ENCODE measurements around the gene RAB11FIP3. TPM values are rescaled to one million over a fixed set of nuclear protein-coding genes. Genes with fewer than 3 reads are reported as not detected.

Gene RAB11FIP3
- total and polyA plus RNA-seq, 2 donors, result 6.8 to 26.7 TPM

DNA sequence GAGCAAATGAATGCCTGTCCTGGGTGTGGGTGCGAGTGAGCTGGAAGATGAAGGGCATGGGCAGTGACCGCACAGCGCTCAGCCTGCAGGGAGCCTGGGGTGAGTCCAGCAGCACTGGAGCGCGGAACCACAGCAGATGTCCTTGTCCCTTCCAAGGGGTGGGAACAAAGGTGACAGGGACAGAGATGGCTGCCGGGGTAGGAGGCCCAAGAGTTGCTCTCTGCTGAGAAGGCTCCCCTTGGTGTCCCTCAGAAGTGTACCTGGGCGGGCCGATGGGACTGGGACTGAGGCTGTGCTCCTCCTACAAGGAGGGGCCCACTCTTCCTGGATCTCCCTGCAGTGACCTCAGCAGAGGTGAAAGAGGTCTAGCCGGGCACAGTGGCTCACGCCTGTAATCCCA is 36.1 kb upstream of the RAB11FIP3 start:
- Histone ChIP-seq H3K36me3 (ENCODE audit: control insufficient read depth in 2 of 2, insufficient read depth in 2 of 2, low read length in 1 of 2) (no peaks in the 10 kb centered on the region), H3K27me3 (ENCODE audit: control insufficient read depth in 2 of 2, insufficient read depth in 1 of 2, low read length in 1 of 2) (no peaks in the 10 kb centered on the region), H3K4me3 (ENCODE audit: low read length in 2 of 2) (no peak overlapping the region), H3K9me3 (ENCODE audit: control insufficient read depth in 2 of 2, insufficient read depth in 1 of 2, low read length in 1 of 2) (peaks cover 0 to 6% of the 10 kb centered on the region in 2 donors), H3K4me1 (ENCODE audit: control insufficient read depth in 2 of 2, insufficient read depth in 2 of 2, low read length in 2 of 2) (peaks cover 0 to under 1% of the 10 kb centered on the region in 2 donors), H3K27ac (ENCODE audit: low read depth in 1 of 2, low read length in 1 of 2) (no peak overlapping the region)
- 89% methylated on average over 10 of the region's 10 CpGs for WGBS
- no peak for DNase-seq (ENCODE audit: low read depth in 6 of 9, low spot score in 9 of 9)

DNA sequence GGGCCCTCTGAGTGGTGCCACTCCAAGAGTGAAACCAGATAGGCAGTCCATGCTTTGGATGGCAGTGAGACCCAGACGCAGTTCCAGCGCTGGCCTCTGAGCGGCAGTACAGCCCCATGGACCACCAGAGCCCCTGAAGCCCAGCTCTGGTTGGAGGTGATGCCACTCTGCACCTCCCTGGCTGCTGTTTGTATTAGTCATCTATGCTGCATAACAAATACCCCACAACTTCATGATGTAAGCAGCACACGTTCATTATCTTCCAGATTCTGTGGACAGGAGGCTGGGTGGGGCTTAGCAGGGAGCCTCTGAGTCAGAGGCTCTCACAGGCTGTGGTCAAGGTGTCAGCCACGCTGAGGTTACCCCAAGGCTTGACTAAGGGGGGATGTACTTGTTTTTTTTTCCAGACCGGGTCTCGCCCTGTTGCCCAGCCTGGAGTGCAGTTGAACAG is 33.5 kb upstream of the RAB11FIP3 start:
- peaks cover 0 to 12% of the 10 kb centered on the region in 2 donors for H3K27me3 ChIP-seq (ENCODE audit: control insufficient read depth in 2 of 2, insufficient read depth in 1 of 2, low read length in 1 of 2)
- H3K4me3 ChIP-seq (ENCODE audit: low read length in 2 of 2), result no peak overlapping the region
- H3K4me1 ChIP-seq (ENCODE audit: control insufficient read depth in 2 of 2, insufficient read depth in 2 of 2, low read length in 2 of 2), result peaks cover 0 to 7% of the 10 kb centered on the region in 2 donors
- H3K27ac ChIP-seq (ENCODE audit: low read depth in 1 of 2, low read length in 1 of 2), result no peak overlapping the region
- no peaks in the 10 kb centered on the region for H3K36me3 ChIP-seq (ENCODE audit: control insufficient read depth in 2 of 2, insufficient read depth in 2 of 2, low read length in 1 of 2)
- peaks cover 0 to 6% of the 10 kb centered on the region in 2 donors for H3K9me3 ChIP-seq (ENCODE audit: control insufficient read depth in 2 of 2, insufficient read depth in 1 of 2, low read length in 1 of 2)
- DNase-seq (ENCODE audit: low read depth in 6 of 9, low spot score in 9 of 9), result peak in 3 of 9 donors; percentile 38 to 69 (median 67)
- 77% methylated on average over 7 of the region's 7 CpGs for WGBS

DNA sequence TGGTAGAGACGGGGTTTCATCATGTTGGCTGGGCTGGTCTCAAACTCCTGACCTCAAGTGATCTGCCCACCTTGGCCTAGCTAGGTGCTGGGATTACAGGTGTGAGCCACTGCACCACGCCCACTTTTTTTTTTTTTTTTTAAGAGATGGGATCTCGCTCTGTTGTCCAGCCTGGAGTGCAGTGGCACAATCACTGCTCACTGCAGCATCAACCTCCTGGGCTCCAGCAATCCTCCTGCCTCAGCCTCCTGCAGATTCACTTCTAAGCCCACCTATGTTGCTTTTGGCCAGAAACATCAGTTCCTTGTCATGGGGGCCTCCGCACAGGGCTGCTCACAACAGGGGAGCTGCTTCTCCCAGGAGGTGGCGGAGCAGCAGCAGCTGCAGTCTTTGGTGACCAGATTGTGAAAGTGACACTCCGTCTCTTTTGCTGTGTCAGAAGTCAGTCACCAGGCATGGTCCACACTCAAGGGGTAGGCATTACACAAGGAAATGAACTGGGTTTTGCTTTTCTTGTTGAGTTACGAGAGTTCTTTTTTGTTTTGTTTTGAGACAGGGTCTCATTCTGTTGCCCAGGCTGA is 32.9 kb upstream of the RAB11FIP3 start:
- Histone ChIP-seq H3K27me3 (ENCODE audit: control insufficient read depth in 2 of 2, insufficient read depth in 1 of 2, low read length in 1 of 2) (peaks cover 0 to 12% of the 10 kb centered on the region in 2 donors), H3K4me3 (ENCODE audit: low read length in 2 of 2) (no peak overlapping the region), H3K36me3 (ENCODE audit: control insufficient read depth in 2 of 2, insufficient read depth in 2 of 2, low read length in 1 of 2) (no peaks in the 10 kb centered on the region), H3K9me3 (ENCODE audit: control insufficient read depth in 2 of 2, insufficient read depth in 1 of 2, low read length in 1 of 2) (peaks cover 0 to 6% of the 10 kb centered on the region in 2 donors), H3K27ac (ENCODE audit: low read depth in 1 of 2, low read length in 1 of 2) (no peak overlapping the region), H3K4me1 (ENCODE audit: control insufficient read depth in 2 of 2, insufficient read depth in 2 of 2, low read length in 2 of 2) (peaks cover 0 to 7% of the 10 kb centered on the region in 2 donors)
- DNase-seq (ENCODE audit: low read depth in 6 of 9, low spot score in 9 of 9), result no peak
- 85% methylated on average over 7 of the region's 7 CpGs for WGBS

DNA sequence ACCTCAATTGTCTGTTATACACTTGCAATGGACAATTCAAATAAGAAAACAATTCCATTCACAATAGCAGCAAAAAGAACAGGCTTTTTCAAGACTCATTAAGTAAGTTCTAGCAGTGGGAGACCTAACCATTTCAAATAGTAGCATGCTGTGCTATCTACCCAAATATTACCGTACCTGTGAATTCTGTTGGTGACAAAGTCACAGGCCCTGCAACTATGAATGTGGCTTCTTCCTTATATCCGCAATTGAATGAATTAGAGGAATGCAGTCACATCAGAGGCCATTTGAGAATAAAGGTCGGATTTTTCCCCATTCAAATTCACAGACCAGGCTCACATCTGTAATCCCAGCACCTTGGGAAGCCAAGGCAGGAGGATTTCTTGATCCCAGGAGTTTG is 29.2 kb upstream of the RAB11FIP3 start:
- 59% methylated on average over 3 of the region's 3 CpGs for WGBS
- Histone ChIP-seq H3K36me3 (ENCODE audit: control insufficient read depth in 2 of 2, insufficient read depth in 2 of 2, low read length in 1 of 2) (peaks cover 0 to 4% of the 10 kb centered on the region in 2 donors), H3K27ac (ENCODE audit: low read depth in 1 of 2, low read length in 1 of 2) (no peak overlapping the region), H3K27me3 (ENCODE audit: control insufficient read depth in 2 of 2, insufficient read depth in 1 of 2, low read length in 1 of 2) (peaks cover 0 to 15% of the 10 kb centered on the region in 2 donors), H3K9me3 (ENCODE audit: control insufficient read depth in 2 of 2, insufficient read depth in 1 of 2, low read length in 1 of 2) (peaks cover 0 to 6% of the 10 kb centered on the region in 2 donors), H3K4me1 (ENCODE audit: control insufficient read depth in 2 of 2, insufficient read depth in 2 of 2, low read length in 2 of 2) (peaks cover 4 to 23% of the 10 kb centered on the region in 2 donors), H3K4me3 (ENCODE audit: low read length in 2 of 2) (no peak overlapping the region)
- no peak for DNase-seq (ENCODE audit: low read depth in 6 of 9, low spot score in 9 of 9)

DNA sequence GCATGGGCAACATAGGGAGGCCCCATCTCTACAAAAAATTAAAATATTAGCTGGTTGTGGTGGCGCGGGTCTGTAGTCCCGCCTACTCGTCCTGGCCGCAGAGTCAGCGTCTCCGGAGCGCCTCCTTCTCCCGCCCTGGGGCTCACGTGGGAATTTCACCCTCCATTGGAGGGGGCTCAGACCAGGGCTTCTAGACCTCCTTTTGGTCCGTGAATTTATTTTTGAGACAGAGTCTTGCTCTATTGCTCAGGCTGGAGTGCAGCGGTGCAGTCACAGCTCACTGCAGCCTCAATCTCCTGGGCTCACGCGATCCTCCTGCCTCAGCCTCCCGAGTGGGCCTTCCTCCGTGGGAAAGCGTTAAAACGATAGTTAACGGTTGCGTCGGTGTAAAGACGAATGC is 28.8 kb upstream of the RAB11FIP3 start:
- H3K4me1 ChIP-seq (ENCODE audit: control insufficient read depth in 2 of 2, insufficient read depth in 2 of 2, low read length in 2 of 2), result peaks cover 4 to 23% of the 10 kb centered on the region in 2 donors
- peak in 1 of 9 donors; percentile 31 for DNase-seq (ENCODE audit: low read depth in 6 of 9, low spot score in 9 of 9)
- 2% methylated on average over 22 of the region's 22 CpGs for WGBS

DNA sequence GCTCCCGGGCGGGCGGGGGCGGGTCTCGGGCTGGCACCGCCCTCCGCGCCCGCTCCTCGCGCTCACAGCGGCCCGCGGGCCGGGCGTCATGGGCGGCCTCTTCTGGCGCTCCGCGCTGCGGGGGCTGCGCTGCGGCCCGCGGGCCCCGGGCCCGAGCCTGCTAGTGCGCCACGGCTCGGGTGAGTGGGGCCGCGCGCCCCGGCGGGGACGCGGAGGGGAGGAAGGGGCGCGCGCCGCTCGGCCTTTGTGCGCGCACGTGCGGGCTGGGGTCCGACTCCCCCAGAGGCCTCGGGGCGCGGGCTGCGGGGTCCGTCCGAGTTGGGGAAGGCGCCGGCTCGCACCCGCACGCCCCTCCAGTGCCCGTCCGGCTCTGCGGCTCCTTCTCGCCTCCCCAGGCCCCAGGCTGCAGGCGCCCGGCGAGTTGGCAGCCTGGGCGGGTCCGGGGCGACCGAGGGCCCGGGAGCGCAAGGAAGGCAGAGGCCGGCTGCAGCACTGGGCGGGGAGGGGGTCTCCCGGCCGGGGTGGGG is 28.3 kb upstream of the RAB11FIP3 start, which contains the start of gene NME4:
Gene NME4, plus strand, starts transcription at position 65 of the 527 bp plus-strand sequence. Its CDS starts 24 bp downstream, at position 89.
- H3K9me3 ChIP-seq (ENCODE audit: control insufficient read depth in 2 of 2, insufficient read depth in 1 of 2, low read length in 1 of 2), result no peaks in the 10 kb centered on the region
- H3K4me1 ChIP-seq (ENCODE audit: control insufficient read depth in 2 of 2, insufficient read depth in 2 of 2, low read length in 2 of 2), result peaks cover 4 to 24% of the 10 kb centered on the region in 2 donors
- H3K27ac ChIP-seq (ENCODE audit: low read depth in 1 of 2, low read length in 1 of 2), result peak within 1 kb of the TSS; percentile 26 to 52
- H3K27me3 ChIP-seq (ENCODE audit: control insufficient read depth in 2 of 2, insufficient read depth in 1 of 2, low read length in 1 of 2), result peaks cover 0 to 15% of the 10 kb centered on the region in 2 donors
- peak within 1 kb of the TSS; percentile 37 to 71 for H3K4me3 ChIP-seq (ENCODE audit: low read length in 2 of 2)
- WGBS, result under 1% methylated on average over 75 of the region's 75 CpGs
- peak in 1 of 9 donors; percentile 41 for DNase-seq (ENCODE audit: low read depth in 6 of 9, low spot score in 9 of 9)
- peaks cover 0 to 4% of the 10 kb centered on the region in 2 donors for H3K36me3 ChIP-seq (ENCODE audit: control insufficient read depth in 2 of 2, insufficient read depth in 2 of 2, low read length in 1 of 2)

More for the DNA sequence above, 28.8 kb upstream of the RAB11FIP3 start:
- Histone ChIP-seq H3K9me3 (ENCODE audit: control insufficient read depth in 2 of 2, insufficient read depth in 1 of 2, low read length in 1 of 2) (peaks cover 0 to 6% of the 10 kb centered on the region in 2 donors), H3K36me3 (ENCODE audit: control insufficient read depth in 2 of 2, insufficient read depth in 2 of 2, low read length in 1 of 2) (peaks cover 0 to 4% of the 10 kb centered on the region in 2 donors), H3K27me3 (ENCODE audit: control insufficient read depth in 2 of 2, insufficient read depth in 1 of 2, low read length in 1 of 2) (peaks cover 0 to 15% of the 10 kb centered on the region in 2 donors), H3K4me3 (ENCODE audit: low read length in 2 of 2) (peak overlapping the region; percentile 37 to 71), H3K27ac (ENCODE audit: low read depth in 1 of 2, low read length in 1 of 2) (no peak overlapping the region)

DNA sequence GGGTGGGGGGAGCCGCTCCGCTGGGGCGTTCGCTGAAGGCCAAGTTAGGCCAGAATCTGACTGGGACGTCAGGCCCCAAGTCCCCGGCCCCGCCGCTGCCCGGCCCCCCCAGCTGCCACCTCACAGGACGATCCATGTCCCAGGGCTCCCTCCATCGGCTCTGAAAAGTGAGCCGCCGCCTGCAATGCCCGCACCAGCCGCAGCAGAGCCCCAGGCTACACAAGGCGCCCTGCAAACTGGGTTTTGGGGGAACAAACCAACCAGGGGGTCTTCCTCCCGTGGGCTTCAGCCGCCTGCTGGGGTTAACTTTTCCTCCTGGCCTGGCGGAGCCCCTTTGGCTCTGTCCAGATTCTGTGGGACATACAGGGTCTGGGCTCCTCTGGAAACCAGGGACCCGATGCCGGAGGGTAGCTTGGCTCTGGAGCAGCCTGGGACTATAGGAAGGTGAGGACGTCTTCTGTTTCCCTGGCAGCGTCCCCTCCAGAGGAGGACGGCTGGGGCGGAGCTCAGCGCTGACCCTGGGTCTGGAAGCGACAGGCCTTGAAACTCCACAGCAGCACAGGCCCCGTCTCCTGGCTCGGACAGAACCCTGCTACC is 27.6 kb upstream of the RAB11FIP3 start:
- H3K9me3 ChIP-seq (ENCODE audit: control insufficient read depth in 2 of 2, insufficient read depth in 1 of 2, low read length in 1 of 2), result no peaks in the 10 kb centered on the region
- 71% methylated on average over 29 of the region's 29 CpGs for WGBS
- H3K36me3 ChIP-seq (ENCODE audit: control insufficient read depth in 2 of 2, insufficient read depth in 2 of 2, low read length in 1 of 2), result peaks cover 0 to 4% of the 10 kb centered on the region in 2 donors
- H3K4me3 ChIP-seq (ENCODE audit: low read length in 2 of 2), result no peak overlapping the region
- peaks cover 0 to 15% of the 10 kb centered on the region in 2 donors for H3K27me3 ChIP-seq (ENCODE audit: control insufficient read depth in 2 of 2, insufficient read depth in 1 of 2, low read length in 1 of 2)
- DNase-seq (ENCODE audit: low read depth in 6 of 9, low spot score in 9 of 9), result no peak
- H3K27ac ChIP-seq (ENCODE audit: low read depth in 1 of 2, low read length in 1 of 2), result peak overlapping the region; percentile 26 to 43
- peaks cover 4 to 27% of the 10 kb centered on the region in 2 donors for H3K4me1 ChIP-seq (ENCODE audit: control insufficient read depth in 2 of 2, insufficient read depth in 2 of 2, low read length in 2 of 2)

DNA sequence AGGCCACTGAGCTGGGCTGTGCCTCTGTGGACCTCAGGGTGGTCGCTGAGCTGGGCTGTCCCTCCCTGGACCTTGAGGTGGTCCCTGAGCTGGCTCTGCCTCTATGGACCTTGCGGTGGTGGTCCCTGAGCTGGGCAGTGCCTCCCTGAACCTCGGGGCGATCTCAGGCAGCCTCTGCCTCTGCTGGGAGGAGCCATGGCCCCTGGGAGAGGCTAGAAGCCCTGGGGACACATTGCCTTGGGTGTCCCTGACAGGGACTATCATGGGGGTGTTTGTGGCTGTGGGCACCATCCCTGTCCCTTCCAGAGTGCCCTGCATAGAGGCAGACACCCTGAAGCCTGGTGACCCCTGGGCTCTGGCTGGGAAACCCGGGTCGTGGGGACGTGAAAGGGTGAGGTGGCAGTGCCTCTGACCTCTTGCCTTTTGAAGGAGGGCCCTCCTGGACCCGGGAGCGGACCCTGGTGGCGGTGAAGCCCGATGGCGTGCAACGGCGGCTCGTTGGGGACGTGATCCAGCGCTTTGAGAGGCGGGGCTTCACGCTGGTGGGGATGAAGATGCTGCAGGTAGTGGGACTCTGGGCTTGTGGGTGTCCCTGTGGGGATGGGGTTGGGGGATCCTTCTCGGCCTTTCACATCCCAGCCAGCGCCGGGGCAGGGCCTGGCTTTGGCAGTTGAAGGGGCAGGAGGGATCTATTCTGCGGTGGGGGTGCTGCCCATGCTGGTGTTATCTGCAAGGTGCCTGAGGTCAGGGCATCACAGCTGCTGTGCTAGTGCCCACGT is 26.7 kb upstream of the RAB11FIP3 start:
- H3K4me3 ChIP-seq (ENCODE audit: low read length in 2 of 2), result no peak overlapping the region
- H3K4me1 ChIP-seq (ENCODE audit: control insufficient read depth in 2 of 2, insufficient read depth in 2 of 2, low read length in 2 of 2), result peaks cover 4 to 27% of the 10 kb centered on the region in 2 donors
- H3K36me3 ChIP-seq (ENCODE audit: control insufficient read depth in 2 of 2, insufficient read depth in 2 of 2, low read length in 1 of 2), result peaks cover 0 to 4% of the 10 kb centered on the region in 2 donors
- H3K9me3 ChIP-seq (ENCODE audit: control insufficient read depth in 2 of 2, insufficient read depth in 1 of 2, low read length in 1 of 2), result no peaks in the 10 kb centered on the region
- H3K27me3 ChIP-seq (ENCODE audit: control insufficient read depth in 2 of 2, insufficient read depth in 1 of 2, low read length in 1 of 2), result peaks cover 0 to 15% of the 10 kb centered on the region in 2 donors
- no peak overlapping the region for H3K27ac ChIP-seq (ENCODE audit: low read depth in 1 of 2, low read length in 1 of 2)
- WGBS, result 96% methylated on average over 24 of the region's 24 CpGs
- no peak for DNase-seq (ENCODE audit: low read depth in 6 of 9, low spot score in 9 of 9)

Measured in thymus (tissue), 11 donors.